CMK (cell line): ENCODE results near the gene FASTKD3.
"Not testable (repeated sequence)": the region's sequence is repeated elsewhere in the genome, so short reads cannot be mapped to it uniquely, and the experiment has no call there.

Experiments
- DNase-seq: peaks from one replicate; pipeline ENCODE4 v3.0.0-alpha.2; 2010; ENCODE audit warnings: low read depth

FASTKD3 gene, protein sequence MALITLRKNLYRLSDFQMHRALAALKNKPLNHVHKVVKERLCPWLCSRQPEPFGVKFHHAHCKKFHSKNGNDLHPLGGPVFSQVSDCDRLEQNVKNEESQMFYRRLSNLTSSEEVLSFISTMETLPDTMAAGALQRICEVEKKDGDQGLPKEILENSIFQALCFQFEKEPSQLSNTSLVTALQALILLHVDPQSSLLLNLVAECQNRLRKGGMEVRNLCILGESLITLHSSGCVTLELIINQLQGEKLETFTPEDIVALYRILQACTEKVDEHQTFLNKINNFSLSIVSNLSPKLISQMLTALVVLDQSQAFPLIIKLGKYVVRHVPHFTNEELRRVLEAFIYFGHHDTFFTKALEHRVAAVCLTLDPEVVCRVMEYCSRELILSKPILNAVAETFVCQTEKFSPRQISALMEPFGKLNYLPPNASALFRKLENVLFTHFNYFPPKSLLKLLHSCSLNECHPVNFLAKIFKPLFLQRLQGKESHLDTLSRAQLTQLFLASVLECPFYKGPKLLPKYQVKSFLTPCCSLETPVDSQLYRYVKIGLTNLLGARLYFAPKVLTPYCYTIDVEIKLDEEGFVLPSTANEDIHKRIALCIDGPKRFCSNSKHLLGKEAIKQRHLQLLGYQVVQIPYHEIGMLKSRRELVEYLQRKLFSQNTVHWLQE

DNA sequence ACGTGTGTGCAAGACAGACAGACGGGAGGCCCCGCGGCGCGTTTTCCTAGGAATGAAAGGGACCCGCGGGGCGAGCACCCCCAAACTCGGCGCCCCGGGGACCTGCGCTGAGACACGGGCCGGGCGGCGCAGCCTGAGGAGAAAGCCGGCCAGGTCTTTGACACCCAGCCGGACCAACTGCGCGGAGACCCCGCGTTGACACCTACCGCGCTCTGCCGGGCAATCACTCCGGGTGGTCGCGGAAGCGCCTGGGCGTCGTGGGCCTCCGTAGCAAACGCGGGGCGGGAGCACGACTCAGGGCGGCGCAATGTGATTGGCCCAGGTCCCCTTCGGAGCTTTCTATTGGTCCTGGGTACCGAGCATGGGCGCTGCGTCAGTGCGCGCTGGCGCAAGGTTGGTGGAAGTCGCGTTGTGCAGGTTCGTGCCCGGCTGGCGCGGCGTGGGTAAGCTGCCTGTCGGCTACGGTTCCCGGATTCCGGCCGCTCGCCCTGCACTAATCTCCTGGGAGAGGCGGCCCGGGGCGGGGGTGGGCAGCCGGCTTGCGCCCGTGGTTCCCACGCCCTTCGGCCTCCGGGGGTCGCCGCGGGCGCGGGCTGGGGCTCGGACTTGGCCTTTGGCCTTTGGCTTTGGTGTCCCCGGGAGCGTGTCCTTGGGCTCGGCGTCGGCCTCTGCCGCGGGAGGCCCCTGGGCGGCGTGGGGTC lies at the start of gene FASTKD3, which contains the start of gene MTRR:
Gene FASTKD3 (minus strand): TSS at position 259 of the 701 bp plus-strand sequence. CDS start 948 bp downstream, outside the sequence.
Gene MTRR (plus strand): TSS at position 376 of the 701 bp plus-strand sequence. CDS start 1,647 bp downstream, outside the sequence.
- peak; percentile 88 for DNase-seq

DNA sequence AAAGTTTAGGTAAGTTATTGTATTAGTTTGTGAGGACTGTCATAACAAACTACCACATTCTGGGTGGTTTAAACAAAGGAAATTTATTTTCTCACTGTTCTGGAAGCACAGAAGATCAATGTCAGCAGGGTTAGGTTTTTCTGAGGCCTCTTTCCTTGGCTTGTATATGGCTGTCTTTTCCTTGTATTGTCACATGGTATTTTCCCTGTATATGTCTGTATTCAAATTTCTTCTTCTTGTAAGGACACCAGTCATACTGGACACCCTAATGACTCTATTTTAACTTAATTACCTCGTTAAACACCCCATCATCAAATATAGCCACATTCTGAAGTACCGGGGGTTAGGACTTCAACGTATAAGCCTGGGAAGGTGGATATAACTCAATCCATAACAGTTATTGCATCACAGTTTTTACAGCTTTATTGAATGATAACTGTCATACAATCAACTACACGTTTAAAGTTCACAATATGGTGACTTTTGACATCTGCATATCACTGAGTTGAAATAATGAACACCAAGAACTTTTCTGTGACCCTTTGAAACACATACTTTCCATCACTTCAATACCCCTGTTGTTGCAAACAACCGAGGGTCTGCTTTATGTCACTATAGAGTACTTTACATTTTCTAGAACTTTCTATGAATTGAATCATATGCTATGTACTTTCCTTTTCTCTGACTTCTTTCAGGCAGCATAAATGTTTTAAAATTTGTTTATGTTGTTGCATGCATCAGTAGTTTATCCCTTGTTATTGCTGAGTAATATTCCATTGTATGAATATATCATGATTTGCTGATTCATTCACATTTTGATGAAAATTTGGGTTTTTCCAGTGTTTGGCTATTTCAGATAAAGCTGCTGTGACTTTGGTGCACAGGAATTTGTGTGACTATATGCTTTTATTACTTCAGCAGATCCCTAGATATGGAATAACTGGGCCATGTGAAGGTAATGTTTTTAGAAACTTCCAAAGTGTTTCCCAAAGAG lies 48.6 kb upstream of the FASTKD3 start:
- no peak for DNase-seq

DNA sequence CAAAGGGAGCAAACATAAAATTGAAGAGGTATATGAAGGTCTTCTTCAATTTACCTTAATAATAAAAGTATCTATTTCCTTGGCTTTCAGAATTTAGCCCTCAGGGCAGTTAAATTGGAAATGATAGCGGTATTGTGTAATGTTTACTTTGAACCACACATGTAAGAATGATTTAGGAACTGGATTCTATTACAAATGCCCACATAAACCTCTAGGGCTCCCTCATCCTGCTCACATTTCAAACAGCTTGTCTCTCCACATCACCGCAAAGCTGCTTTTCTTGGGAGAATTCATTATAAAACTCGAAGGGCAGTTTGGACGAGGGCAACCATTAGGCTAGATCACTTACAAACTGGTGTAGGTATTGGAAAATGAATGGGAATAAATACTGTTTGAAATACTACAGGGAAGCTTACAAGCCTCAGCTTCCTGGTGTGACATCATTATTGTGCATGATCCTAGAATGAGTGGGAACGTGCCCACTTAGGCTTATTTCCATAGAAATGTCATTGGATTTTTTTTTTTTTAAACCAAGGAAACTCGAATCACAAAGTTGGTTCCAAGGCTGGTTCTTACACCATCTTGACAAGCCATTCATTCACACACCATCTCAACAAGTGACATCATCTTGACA lies 47.5 kb upstream of the FASTKD3 start:
- no peak for DNase-seq

DNA sequence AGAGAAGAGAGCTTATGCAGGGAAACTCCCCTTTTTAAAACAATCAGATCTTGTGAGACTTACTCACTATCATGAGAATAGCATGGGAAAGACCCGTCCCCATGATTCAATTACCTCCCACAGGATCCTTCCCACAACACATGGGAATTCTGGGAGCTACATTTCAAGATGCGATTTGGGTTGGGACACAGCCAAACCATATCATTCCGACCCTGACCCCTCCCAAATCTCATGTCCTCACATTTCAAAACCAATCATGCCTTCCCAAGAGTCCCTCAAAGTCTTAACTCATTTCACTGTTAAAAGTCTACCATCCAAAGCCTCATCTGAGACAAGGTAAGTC lies 42.6 kb upstream of the FASTKD3 start:
- not testable (repeated sequence) for DNase-seq

DNA sequence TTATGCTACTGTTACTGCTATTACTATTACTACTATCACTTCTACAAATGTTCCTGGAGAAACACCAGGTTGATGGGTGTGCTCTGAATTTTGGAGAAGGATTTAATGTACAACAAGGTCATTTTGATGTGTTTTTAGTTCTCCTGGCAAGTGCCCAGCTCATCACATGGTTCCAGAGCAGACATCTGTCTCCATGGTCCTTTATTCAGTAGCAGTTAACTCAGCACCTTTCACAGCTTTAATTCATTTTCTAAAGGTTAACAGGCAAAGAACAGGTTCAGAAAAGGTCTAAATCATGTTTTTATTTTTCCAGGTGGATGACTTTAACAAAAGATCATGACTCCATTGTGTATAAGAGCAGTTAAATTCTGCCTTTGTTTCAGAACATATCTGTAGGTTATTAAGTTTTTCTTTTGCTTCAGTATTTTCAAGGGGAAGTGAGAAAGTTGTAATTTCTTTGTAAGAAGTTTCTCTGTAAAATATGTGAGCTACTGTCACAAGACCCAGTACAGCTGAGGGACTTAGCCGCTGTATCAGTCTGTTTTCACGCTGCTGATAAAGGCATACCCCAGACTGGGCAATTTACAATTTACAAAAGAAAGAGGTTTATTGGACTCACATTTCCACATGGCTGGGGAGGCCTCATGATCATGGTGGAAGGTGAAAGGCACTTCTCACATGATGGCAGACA lies 42.1 kb upstream of the FASTKD3 start:
- DNase-seq = no peak

DNA sequence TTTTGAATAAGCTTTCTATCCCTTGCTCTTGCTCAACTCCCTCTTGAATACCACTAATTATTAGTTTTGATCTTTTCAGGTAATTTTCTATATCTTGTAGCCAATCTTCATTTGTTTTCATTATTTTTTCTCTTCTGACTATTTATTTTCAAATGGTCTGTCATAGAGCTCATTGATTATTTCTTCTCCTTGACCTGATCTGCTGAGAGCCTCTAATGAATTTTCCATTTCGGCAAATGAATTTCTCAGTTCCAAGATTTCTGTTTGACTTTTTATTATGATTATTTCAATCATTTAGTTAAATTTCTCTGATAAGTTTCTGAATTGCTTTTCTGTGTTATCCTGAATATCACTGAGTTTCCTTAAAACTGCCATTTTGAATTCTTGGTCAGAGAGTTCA lies 39.5 kb upstream of the FASTKD3 start:
- DNase-seq = no peak

DNA sequence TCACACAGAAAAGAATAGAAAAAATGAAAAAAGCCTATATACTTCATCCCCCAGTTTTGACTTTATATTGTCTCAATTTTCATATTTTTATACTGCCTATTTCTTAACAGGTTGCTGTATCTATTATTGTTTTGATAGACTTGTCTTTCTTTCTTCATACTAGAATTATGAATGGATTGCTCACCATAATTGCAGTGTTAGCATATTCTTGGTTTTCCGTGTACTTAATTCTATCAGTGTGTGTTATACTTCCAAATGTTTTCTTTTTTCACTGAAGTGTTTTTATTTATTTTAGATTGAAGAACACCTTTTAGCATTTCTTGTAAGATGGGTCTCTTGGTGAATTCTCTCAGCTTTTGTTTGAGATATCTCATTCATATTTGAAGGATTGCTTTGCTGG lies 38.8 kb upstream of the FASTKD3 start:
- DNase-seq = no peak

DNA sequence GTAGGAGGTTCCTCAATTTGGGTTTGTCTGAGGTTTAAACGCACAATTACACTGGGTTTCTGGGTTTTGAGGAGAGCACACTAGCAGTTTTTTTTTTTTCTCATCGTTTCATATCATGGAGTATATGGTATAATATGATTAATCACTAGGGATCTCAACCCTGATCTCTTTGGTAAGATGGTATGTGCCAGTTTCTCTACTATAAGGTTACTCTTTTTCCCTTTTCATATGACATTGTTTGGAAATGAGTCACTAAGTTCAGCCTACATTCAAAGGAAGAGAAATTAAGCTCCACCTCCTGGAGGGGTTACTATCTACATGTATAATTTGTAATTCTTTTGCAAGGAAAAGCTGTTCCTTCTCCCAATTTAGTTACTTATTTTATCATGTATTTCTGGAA lies 35.3 kb upstream of the FASTKD3 start:
- no peak for DNase-seq

DNA sequence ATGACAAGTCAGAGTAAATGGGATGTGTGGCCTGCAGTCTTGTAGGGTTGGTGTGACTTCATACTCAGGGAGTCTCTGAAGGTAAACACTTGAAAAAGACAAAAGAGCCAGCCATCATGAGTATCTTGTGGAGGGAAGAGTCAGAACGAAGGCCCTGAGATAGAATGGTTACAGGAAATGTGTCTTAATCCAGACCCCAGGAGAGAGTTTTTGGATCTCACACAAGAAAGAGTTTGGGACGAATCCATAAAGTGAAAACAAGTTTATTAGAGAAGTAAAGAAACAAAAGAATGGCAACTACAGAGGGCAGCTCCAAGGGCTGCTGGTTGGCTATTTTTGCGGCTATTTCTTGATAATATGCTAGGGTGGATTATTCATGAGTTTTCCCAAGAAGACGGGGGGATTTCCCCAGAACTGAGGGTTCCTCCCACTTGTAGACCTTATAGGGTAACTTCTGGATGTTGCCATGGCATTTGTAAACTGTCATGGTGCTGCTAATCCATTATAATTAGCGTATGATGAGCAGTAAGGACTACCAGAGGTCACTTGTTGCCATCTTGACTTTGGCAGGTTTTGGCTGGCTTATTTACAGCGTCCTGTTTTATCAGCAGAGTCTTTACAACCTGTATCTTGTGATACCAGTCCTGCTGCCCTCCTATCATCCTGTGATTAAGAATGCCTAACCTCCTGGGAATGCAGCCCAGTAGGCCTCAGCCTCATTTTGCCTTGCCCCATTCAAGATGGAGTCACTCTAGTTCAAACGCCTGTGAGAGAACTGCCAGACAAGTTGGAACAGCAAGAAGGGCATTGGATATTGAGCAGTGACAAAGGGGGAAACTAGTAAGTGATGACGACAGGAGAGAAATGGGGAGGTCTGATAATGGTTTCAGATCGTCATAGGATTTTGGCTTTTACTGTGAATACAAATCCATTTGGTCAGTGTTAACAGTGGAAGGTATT lies 34.1 kb upstream of the FASTKD3 start:
- DNase-seq = no peak

DNA sequence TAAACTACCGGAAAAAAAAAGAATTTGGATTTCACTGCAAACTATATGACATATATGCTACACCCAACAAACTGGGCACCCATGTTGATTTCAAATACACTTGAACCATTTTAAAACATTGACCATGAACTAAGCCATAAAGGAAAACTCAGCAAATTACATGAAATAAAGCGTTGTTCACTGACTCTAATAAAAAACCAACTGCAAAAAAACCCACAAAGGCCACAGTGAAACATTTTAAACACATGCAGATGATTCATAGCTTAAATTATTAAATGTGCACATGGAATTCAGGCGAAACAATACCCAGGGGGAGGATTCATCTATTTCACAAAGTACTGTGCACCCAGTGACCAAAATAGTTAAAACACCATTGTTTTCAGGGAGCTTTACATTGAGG lies 33.4 kb upstream of the FASTKD3 start:
- no peak for DNase-seq

DNA sequence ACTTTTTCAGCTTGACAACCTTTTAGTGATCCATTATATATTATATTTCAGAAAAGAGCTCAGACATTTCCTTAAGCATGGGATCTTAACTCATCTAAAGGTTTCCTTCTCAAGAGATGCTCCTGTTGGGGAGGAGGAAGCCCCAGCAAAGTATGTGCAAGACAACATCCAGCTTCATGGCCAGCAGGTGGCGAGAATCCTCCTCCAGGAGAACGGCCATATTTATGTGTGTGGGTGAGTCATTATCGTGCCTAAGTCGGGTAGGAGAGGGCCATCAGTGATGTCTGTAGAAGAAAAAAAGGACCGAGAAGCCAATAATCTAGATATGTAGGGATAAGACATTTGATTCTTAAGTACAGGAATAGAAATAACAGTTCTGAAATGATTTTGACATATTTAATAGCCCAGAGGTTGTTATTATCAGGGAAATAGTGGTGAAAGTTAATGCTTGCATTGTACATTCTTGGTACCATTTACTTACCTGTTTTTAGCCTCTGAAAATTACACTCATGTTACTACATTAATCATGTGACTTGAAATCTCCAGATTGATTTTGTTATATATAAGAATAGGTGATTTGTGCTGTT lies 28.3 kb upstream of the FASTKD3 start:
- DNase-seq = peak; percentile 18

DNA sequence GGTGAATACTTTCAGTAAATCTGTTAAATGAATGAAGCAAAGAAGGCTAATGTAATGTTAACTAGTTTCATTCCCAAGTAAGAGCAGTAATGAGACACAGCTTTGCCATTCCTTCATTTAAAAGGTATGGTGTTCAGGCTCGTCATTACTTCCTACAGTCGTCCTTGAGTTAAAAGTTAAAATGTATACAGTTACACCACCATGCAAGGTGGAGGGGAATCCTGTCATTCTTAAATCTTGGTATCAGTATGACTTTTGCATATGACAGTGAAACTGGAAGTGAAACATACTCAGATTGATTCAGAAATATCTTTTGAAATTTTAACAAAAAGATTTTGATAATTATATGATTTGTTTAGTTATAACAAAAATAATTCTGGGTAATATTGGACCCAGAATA lies 26.0 kb upstream of the FASTKD3 start:
- no peak for DNase-seq

DNA sequence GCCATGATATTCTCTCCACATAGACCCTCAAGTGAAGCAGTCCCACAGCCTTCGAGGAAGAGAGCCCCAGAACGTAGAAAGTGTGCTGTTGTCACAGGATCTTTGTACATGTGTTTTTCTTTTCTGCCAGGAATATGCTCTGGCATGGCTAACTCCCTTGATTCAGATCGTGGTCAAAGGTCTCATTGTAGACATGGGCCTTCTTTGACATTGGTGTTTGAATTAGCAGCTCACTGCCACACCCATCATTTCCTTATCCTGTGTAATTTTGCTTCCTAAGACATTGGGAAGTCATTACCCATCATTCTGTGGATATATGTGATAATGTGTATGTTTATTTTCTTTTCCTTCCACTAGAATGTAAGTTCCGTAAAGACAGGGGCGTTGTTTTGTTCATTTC lies 25.6 kb upstream of the FASTKD3 start:
- no peak for DNase-seq

DNA sequence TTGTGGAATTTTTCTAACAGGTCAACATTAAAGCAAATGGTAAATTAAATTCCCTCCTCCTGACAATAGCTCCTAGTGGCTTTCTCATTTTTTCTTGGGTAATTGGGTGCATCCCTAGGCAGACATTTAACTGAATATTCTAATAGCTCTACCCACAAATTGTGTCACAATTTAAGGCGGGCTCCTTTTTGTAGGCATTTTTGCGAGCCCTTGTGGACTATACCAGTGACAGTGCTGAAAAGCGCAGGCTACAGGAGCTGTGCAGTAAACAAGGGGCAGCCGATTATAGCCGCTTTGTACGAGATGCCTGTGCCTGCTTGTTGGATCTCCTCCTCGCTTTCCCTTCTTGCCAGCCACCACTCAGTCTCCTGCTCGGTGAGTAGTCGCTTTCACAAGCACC lies 20.1 kb upstream of the FASTKD3 start:
- no peak for DNase-seq

DNA sequence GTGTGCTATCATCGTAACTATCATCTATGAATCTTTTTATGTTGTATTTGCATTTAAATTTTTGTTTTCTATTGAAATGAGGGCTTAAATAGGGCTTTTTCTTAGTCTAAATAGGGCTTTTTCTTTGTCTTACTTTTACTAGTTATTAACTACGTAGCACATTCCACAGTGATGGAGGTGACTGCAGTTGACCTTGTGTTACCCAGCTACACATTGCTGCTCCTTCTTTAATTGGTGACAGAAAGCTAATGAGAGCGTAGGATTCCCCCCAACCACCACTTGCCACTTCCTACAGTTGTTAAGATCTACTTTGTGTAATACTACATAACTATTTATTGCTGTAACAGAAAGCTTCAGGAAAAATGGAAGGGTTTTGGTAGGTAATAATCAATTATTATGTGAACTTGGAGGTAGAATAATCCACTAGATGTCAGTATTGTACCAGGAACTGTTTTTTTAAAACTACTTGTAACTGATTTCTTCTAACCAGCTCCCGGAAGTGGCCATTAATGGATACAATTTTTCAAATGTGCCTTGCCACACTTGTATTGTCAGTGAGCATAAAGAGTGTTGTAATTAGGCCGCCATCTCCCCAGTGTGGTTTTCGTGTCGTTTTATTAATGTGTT lies 18.1 kb upstream of the FASTKD3 start:
- DNase-seq = no peak

DNA sequence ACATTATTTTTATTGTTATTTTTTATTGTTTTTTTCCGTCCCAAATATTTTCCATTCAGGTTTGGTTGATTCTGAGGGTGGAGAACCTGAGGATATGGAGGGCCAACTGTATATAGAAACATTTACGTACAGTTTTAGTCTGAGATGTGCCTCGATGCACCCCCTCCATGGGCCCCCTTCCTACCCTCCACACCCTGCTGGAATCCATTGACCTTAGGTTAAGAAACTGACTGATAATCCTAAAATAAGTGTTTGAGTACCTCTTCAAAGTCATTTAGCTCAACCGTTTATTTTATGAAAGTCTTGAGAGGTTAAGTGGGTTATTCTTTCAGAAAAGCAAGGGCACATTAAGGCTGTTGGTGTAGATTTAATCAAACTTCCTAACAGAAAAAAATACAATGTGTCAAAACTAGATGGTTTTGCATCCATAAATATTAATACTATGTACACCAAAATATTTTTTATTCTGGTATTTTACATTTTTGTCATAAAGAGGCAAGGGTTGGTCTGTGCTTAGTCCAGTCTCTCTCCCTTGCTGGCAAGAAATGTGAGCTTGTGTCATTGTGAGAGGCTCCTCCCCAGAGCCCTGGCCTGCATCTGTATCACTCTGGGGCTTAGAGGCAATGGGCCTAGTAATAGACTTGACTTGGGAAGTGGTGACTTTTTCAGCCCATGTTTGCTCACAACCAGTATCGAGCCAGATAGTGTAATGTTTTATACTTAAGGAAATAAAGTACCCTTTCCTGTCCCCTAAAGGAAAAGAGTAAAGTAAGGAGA lies 15.8 kb upstream of the FASTKD3 start:
- no peak for DNase-seq

DNA sequence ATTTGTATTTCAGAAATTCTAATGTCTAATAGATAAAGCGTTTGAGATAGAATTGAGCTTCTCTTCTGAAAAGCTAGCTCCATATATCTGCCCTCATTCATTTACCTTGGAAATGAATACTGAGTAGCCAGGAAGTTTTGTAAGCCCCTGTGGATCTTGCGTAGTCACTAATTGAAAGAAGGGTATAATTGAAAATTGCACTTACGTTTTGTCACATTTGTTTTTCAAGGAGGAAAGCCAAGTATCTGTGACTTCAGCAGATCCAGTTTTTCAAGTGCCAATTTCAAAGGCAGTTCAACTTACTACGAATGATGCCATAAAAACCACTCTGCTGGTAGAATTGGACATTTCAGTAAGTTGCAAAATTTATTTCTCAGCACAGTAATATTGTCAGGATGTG lies 14.1 kb upstream of the FASTKD3 start:
- no peak for DNase-seq

DNA sequence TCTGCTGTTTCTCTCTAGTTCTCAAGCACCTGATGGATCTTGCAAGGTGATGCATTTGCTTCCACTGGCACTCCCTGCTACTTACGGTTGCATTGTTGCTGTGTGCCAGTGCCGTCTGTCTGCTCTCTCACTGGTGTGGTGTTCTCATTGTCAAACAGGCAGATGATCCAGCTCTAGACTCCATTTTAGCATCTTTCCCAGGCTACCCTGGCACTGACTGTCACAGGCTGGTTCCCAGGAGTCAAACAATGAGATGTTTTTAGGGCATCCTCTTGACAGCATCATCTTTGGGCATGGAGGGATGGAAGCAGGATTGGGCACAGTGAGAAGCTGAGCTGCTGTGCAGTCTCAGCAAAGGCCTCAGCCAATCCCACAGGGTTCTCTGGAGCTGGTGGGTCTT lies 13.0 kb upstream of the FASTKD3 start:
- DNase-seq = no peak
